Neural progenitor cell (in vitro differentiated cells): Measurements from ENCODE around the gene PFN1. TPM values are rescaled to one million over a fixed set of nuclear protein-coding genes. Genes with fewer than 3 reads are reported as not detected.

Experiments
- DNase-seq: peaks from one replicate; pipeline ENCODE4 v3.0.0-alpha.2; 2016; ENCODE audit warnings: low spot score
- H2AFZ ChIP-seq: fragments of 200-600 bp; sonication (generic); replicated peaks from 2 replicates; pipeline ENCODE4 v1.6.1; 2016; ENCODE audit warnings: antibody characterized with exemption
- H3F3A ChIP-seq: fragments of 200-600 bp; sonication (generic); 2 replicates; pipeline ENCODE4 v1.6.1; 2016; ENCODE audit warnings: antibody characterized with exemption, low read depth
- H3K27ac ChIP-seq: fragments of 200-600 bp; sonication (generic); 2 replicates; pipeline ENCODE4 v1.5.1; 2016; ENCODE audit warnings: mild to moderate bottlenecking
- H3K27me3 ChIP-seq: fragments of 200-600 bp; sonication (generic); 2 replicates; pipeline ENCODE4 v1.6.1; 2016; ENCODE audit warnings: mild to moderate bottlenecking, moderate library complexity
- H3K36me3 ChIP-seq: fragments of 200-600 bp; sonication (generic); 2 replicates; pipeline ENCODE4 v1.5.1; 2016
- H3K4me1 ChIP-seq: fragments of 200-600 bp; sonication (generic); 2 replicates; pipeline ENCODE4 v1.6.1; 2016; ENCODE audit warnings: mixed run types
- H3K4me2 ChIP-seq: fragments of 200-600 bp; sonication (generic); 2 replicates; pipeline ENCODE4 v1.6.1; 2016
- H3K4me3 ChIP-seq: fragments of 200-600 bp; sonication (generic); 2 replicates; pipeline ENCODE4 v1.5.1; 2016
- H3K79me2 ChIP-seq: fragments of 200-600 bp; sonication (generic); 2 replicates; pipeline ENCODE4 v1.6.1; 2016; ENCODE audit warnings: low read depth
- H3K9ac ChIP-seq: fragments of 200-600 bp; sonication (generic); 2 replicates; pipeline ENCODE4 v1.6.1; 2016
- H3K9me3 ChIP-seq: fragments of 200-600 bp; sonication (generic); 2 replicates; pipeline ENCODE4 v1.5.1; 2016; ENCODE audit warnings: low read depth
- H4K20me1 ChIP-seq: fragments of 200-600 bp; sonication (generic); 2 replicates; pipeline ENCODE4 v1.6.1; 2016; ENCODE audit warnings: low read depth
- H3K27ac Mint-ChIP-seq: 3 replicates; pipeline ENCODE4 v1.8.0; 2021; ENCODE audit warnings: mixed read lengths
- H3K27me3 Mint-ChIP-seq: 2 replicates; pipeline ENCODE4 v1.8.0; 2022; ENCODE audit warnings: low read depth, mild to moderate bottlenecking, inconsistent platforms, moderate library complexity, mixed read lengths; ENCODE audit not compliant: insufficient read depth
- H3K36me3 Mint-ChIP-seq: 3 replicates; pipeline ENCODE4 v1.8.0; 2021; ENCODE audit warnings: mixed read lengths
- H3K4me1 Mint-ChIP-seq: 3 replicates; pipeline ENCODE4 v1.8.0; 2021; ENCODE audit warnings: mixed read lengths
- H3K4me3 Mint-ChIP-seq: 3 replicates; pipeline ENCODE4 v1.8.0; 2021; ENCODE audit warnings: mild to moderate bottlenecking, moderate library complexity, mixed read lengths
- H3K9me3 Mint-ChIP-seq: 3 replicates; pipeline ENCODE4 v1.8.0; 2020; ENCODE audit warnings: mixed read lengths
- CTCF ChIP-seq: fragments of 200-600 bp; sonication (generic); IDR thresholded peaks from 2 replicates; pipeline ENCODE4 v1.5.1; 2017; ENCODE audit warnings: antibody characterized with exemption, mild to moderate bottlenecking
- EZH2 ChIP-seq: fragments of 200-600 bp; sonication (generic); IDR thresholded peaks from 2 replicates; pipeline ENCODE4 v1.6.1; 2017; ENCODE audit warnings: antibody characterized with exemption, mild to moderate bottlenecking, moderate library complexity
- EZH2phosphoT487 ChIP-seq: fragments of 200-600 bp; sonication (generic); IDR thresholded peaks from 2 replicates; pipeline ENCODE4 v1.6.1; 2017; ENCODE audit warnings: antibody characterized with exemption
- total RNA-seq: library from RNA; depleted of rRNA; stranded (reverse); fragments of >200 nt; gene quantifications from 2 replicates; pipeline ENCODE4 v1.2.3, GENCODE V29; 2015; ENCODE audit warnings: low replicate concordance

Gene PFN1
- total RNA-seq, 1 donor from 2014 or later: 203 TPM

DNA sequence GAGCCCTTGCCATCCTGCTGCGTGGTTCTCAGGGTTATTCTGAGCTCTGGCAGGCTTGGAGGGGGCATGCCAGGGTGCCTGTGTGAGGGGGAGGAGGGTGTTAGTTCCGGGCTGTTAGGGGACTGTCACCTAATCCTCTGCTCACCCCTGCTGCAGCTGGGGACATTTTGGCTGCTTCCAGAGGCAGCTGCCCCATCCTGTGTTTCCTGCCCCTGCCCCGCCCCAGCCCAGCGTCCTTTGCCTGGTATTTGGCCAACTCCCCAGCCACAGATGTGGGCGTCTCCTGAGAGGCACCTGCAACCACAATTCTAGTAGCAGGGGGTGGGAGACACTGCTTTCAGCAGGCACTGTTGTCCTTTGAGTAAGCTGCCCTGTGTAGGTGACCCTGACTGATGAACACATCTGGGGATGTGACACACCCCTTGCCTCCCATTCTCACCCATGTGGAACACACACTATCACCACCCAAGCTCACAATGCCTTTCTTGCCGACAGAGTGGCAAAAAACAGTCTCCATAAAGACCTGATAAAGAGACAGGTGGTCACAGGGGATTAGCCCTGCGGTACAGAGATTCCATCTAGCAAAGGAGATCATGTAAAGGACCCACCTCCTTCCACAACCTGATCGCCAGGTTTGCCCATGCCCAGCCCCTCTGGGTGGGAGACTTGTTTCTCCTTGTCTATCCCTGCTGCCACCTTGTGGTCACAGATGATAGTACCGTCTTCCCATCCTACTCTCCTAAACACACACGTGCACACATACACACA, 45.1 kb downstream of the PFN1 start, which contains the start of gene CHRNE:
TSS of gene CHRNE (minus strand) at position 48 of the 768 bp plus-strand sequence. CDS start at position 13, 35 bp downstream.
- Histone ChIP-seq H3F3A (peaks cover 10% of the 10 kb centered on the region), H3K4me1 (peaks cover 2% of the 10 kb centered on the region), H3K4me2 (no peak within 1 kb of the TSS), H3K9me3 (no peaks in the 10 kb centered on the region), H3K4me3 (no peak within 1 kb of the TSS), H3K9ac (no peak within 1 kb of the TSS), H3K36me3 (no peaks in the 10 kb centered on the region), H3K27me3 (peaks cover 41% of the 10 kb centered on the region), H4K20me1 (no peaks in the 10 kb centered on the region), H2AFZ (no peak within 1 kb of the TSS), H3K79me2 (no peaks in the 10 kb centered on the region), H3K27ac (no peak within 1 kb of the TSS)
- Mint-ChIP-seq H3K9me3 (no peaks in the 10 kb centered on the region), H3K36me3 (peaks cover 6% of the 10 kb centered on the region), H3K27ac (peak within 1 kb of the TSS; percentile 19), H3K27me3 (peaks cover 13% of the 10 kb centered on the region), H3K4me3 (peak within 1 kb of the TSS; percentile 60), H3K4me1 (peaks cover 10% of the 10 kb centered on the region)
- DNase-seq: peak; percentile 87
- TF ChIP-seq CTCF (peak; percentile 75), EZH2phosphoT487 (no peak), EZH2 (no peak)

GRCh38 chr17:4902540-4902939, 45.8 kb downstream of the PFN1 start:
- no peak for DNase-seq
- Histone ChIP-seq H3K9ac (no peak overlapping the region), H3K79me2 (no peaks in the 10 kb centered on the region), H3K4me1 (no peaks in the 10 kb centered on the region), H3K27me3 (peaks cover 41% of the 10 kb centered on the region), H3K4me3 (no peak overlapping the region), H3K4me2 (no peak overlapping the region), H3K9me3 (no peaks in the 10 kb centered on the region), H3F3A (peaks cover 10% of the 10 kb centered on the region), H3K36me3 (no peaks in the 10 kb centered on the region), H2AFZ (no peak overlapping the region), H4K20me1 (no peaks in the 10 kb centered on the region), H3K27ac (no peak overlapping the region)
- Mint-ChIP-seq H3K9me3 (no peaks in the 10 kb centered on the region), H3K27ac (peak overlapping the region; percentile 19), H3K27me3 (peaks cover 15% of the 10 kb centered on the region), H3K36me3 (peaks cover 6% of the 10 kb centered on the region), H3K4me3 (peak overlapping the region; percentile 60), H3K4me1 (peaks cover 10% of the 10 kb centered on the region)
- TF ChIP-seq EZH2phosphoT487 (no peak), CTCF (no peak), EZH2 (no peak)

DNA sequence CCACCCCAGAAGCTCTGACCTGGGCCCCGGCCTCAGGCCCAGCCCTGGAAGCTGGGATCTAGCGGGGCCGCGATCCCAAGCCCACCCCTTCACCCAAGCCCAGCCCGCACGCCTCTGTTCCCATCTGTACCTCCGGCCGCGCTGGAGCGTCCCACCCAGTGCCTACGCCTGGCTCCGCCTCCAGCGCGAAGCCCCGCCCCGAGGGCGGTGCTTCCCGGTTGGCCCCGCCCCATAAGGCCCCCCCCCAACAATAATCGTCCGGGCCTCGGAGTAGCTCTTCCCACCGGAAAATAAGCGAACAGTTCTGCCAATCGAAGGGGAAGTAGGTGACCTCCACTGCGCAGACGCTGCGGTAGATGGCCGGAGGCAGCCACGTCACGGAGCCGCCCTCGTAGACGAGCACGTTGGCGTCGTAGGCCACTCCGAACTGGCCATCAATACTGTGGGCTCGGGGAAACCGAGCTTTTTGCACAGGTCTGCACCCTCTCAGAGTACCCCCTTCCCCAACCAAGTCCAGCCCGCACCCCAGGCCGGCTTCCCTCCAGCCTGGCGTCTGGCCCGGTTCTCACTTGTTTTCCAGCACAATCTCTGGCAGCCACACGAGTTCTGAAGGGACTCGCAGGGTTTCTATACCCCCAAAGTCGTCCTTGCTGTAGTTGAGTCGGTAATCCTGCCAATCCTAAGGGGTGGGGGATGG, 46.5 kb downstream of the PFN1 start:
- Histone ChIP-seq H3F3A (peaks cover 10% of the 10 kb centered on the region), H3K4me3 (no peak overlapping the region), H3K9ac (no peak overlapping the region), H3K9me3 (no peaks in the 10 kb centered on the region), H3K36me3 (no peaks in the 10 kb centered on the region), H4K20me1 (no peaks in the 10 kb centered on the region), H3K4me2 (no peak overlapping the region), H3K4me1 (no peaks in the 10 kb centered on the region), H3K27me3 (peaks cover 40% of the 10 kb centered on the region), H3K79me2 (no peaks in the 10 kb centered on the region), H3K27ac (no peak overlapping the region), H2AFZ (no peak overlapping the region)
- H3K27me3 Mint-ChIP-seq: peaks cover 11% of the 10 kb centered on the region
- H3K27ac Mint-ChIP-seq: no peak overlapping the region
- peaks cover 6% of the 10 kb centered on the region for H3K4me1 Mint-ChIP-seq
- H3K4me3 Mint-ChIP-seq: no peak overlapping the region
- TF ChIP-seq CTCF (no peak), EZH2 (no peak), EZH2phosphoT487 (no peak)
- H3K9me3 Mint-ChIP-seq: no peaks in the 10 kb centered on the region
- H3K36me3 Mint-ChIP-seq: peaks cover 6% of the 10 kb centered on the region
- DNase-seq: no peak
